ENCODE measurements around the gene ATPAF1. TPM values are rescaled to one million over a fixed set of nuclear protein-coding genes. Genes with fewer than 3 reads are reported as not detected.

The ATPAF1 gene
- total and polyA plus RNA-seq, 9 of the 15 experiments (the other 6 are each of a cell fraction or from before 2014, with no cell fraction given), result 6.3 to 56.2 (median 27.4) TPM

- no peak for DNase-seq (ENCODE audit: extremely low read depth in 1 of 4, low spot score in 3 of 4)
- FAIRE-seq, result no peak
- Histone ChIP-seq H4K20me1 (replicated peaks; ENCODE audit: control insufficient read depth, insufficient read depth, low read length) (no peaks in the 10 kb centered on the region), H3K9me3 (replicated peaks; ENCODE audit: control insufficient read depth, insufficient read depth, low read depth, low read length) (no peaks in the 10 kb centered on the region), H3K9ac (ENCODE audit: insufficient read depth in 1 of 2, low read depth in 2 of 2, low read length in 2 of 2) (no peak overlapping the region; a peak in 1 of 4 replicates), H2AFZ (ENCODE audit: low read depth, low read length) (no peak overlapping the region), H3K4me1 (replicated peaks in 1 of 2; ENCODE audit: control insufficient read depth in 2 of 2, insufficient read depth in 2 of 2, low read length in 2 of 2) (peaks cover 17 to 34% of the 10 kb centered on the region in 2 experiments), H3K4me2 (ENCODE audit: insufficient read depth, low read length) (no peak overlapping the region), H3K27ac (ENCODE audit: extremely low read depth, low read depth, low read length) (no peak overlapping the region), H3K9me1 (ENCODE audit: control insufficient read depth, insufficient read depth, low read length) (no peaks in the 10 kb centered on the region), H3K79me2 (ENCODE audit: control insufficient read depth, insufficient read depth, low read length) (peaks cover 16% of the 10 kb centered on the region), H3K27me3 (ENCODE audit: control insufficient read depth in 2 of 2, insufficient read depth in 2 of 2, low read length in 2 of 2) (no peaks in the 10 kb centered on the region), H3K4me3 (no peak overlapping the region), H3K36me3 (ENCODE audit: control insufficient read depth, insufficient read depth, low read length) (peaks cover 5% of the 10 kb centered on the region; the same call in 1 of the 3 replicates)
- 60% methylated on average over 9 of the region's 9 CpGs for WGBS (ENCODE audit: insufficient coverage, low coverage, missing lambda C conversion rate)
- ChIA-PET POLR2A (interaction anchor here (1.8 to 3.4 kb wide), 2 partner anchors 9 to 76 kb away, joined by 3 to 19 read pairs; no protein-coding TSS in a partner anchor), CTCF (ENCODE audit: low intra/inter-chr PET ratio) (no interaction called here)
- in situ Hi-C loops (cut with MboI), result no loop called here
- TF ChIP-seq HMBOX1 (IDR thresholded peaks at IDR 0.05) (peak; percentile 23; the same call in 1 of the 2 replicates), SMARCA4 (IDR thresholded peaks at IDR 0.05) (no peak)
- no peak for ATAC-seq
- BruUV-seq (replicated peaks), result no TSS peak
- intact Hi-C loops (cut with micrococcal nuclease), result no loop called here
Measured at GRCh38 chr1:46599059-46599970, 68.8 kb downstream of the ATPAF1 start.

GRCh38 chr1:46596846-46597245, 71.3 kb downstream of the ATPAF1 start:
- 64% methylated on average over 3 of the region's 3 CpGs for WGBS (ENCODE audit: insufficient coverage, low coverage, missing lambda C conversion rate)
- DNase-seq (ENCODE audit: extremely low read depth in 1 of 4, low spot score in 3 of 4) (no peak), ATAC-seq (no peak), FAIRE-seq (no peak)
- H2AFZ ChIP-seq (ENCODE audit: low read depth, low read length), result no peak overlapping the region
- in situ Hi-C loops (cut with MboI) (no loop called here), intact Hi-C loops (cut with micrococcal nuclease) (no loop called here)
- no peaks in the 10 kb centered on the region for H3K9me1 ChIP-seq (ENCODE audit: control insufficient read depth, insufficient read depth, low read length)
- BruUV-seq (replicated peaks), result no TSS peak
- POLR2A ChIA-PET, result interaction anchor here (0.8 to 1.9 kb wide), 3 partner anchors 8 to 42 kb away, joined by 3 to 7 read pairs (median 6); no protein-coding TSS in a partner anchor
- H3K79me2 ChIP-seq (ENCODE audit: control insufficient read depth, insufficient read depth, low read length), result peaks cover 2% of the 10 kb centered on the region; the same call in 2 of the 3 replicates
- H3K9me3 ChIP-seq (replicated peaks; ENCODE audit: control insufficient read depth, insufficient read depth, low read depth, low read length), result no peaks in the 10 kb centered on the region
- CTCF ChIA-PET (ENCODE audit: low intra/inter-chr PET ratio), result no interaction called here
- no peaks in the 10 kb centered on the region for H4K20me1 ChIP-seq (replicated peaks; ENCODE audit: control insufficient read depth, insufficient read depth, low read length)
- peaks cover 11 to 26% of the 10 kb centered on the region in 2 experiments; a peak in 4 of 5 replicates for H3K4me1 ChIP-seq (replicated peaks in 1 of 2; ENCODE audit: control insufficient read depth in 2 of 2, insufficient read depth in 2 of 2, low read length in 2 of 2)
- no peak overlapping the region for H3K4me2 ChIP-seq (ENCODE audit: insufficient read depth, low read length)
- no peaks in the 10 kb centered on the region for H3K27me3 ChIP-seq (ENCODE audit: control insufficient read depth in 2 of 2, insufficient read depth in 2 of 2, low read length in 2 of 2)
- no peak overlapping the region for H3K27ac ChIP-seq (ENCODE audit: extremely low read depth, low read depth, low read length)
- H3K4me3 ChIP-seq, result no peak overlapping the region
- H3K9ac ChIP-seq (ENCODE audit: insufficient read depth in 1 of 2, low read depth in 2 of 2, low read length in 2 of 2), result no peak overlapping the region
- H3K36me3 ChIP-seq (ENCODE audit: control insufficient read depth, insufficient read depth, low read length), result peaks cover 24% of the 10 kb centered on the region; the same call in 1 of the 3 replicates
- TF ChIP-seq NR2C1 (IDR thresholded peaks at IDR 0.05) (no peak), NR2C1 (tag; IDR thresholded peaks at IDR 0.05) (no peak), MIER1 (IDR thresholded peaks at IDR 0.05; ENCODE audit: low read depth) (no peak), STAT6 (CRISPR knock-in tag; IDR thresholded peaks at IDR 0.05) (no peak), E4F1 (CRISPR knock-in tag; IDR thresholded peaks at IDR 0.05; ENCODE audit: borderline replicate concordance) (no peak)

Data from K562 (cell line).